Measurements from ENCODE around the gene THBS3. TPM values are rescaled to one million over a fixed set of nuclear protein-coding genes. Genes with fewer than 3 reads are reported as not detected.
"Not testable (repeated sequence)": the region's sequence is repeated elsewhere in the genome, so short reads cannot be mapped to it uniquely, and the experiment has no call there.

THBS3 gene
- total RNA-seq, 1 experiment from 2014 or later: 36.8 TPM

DNA sequence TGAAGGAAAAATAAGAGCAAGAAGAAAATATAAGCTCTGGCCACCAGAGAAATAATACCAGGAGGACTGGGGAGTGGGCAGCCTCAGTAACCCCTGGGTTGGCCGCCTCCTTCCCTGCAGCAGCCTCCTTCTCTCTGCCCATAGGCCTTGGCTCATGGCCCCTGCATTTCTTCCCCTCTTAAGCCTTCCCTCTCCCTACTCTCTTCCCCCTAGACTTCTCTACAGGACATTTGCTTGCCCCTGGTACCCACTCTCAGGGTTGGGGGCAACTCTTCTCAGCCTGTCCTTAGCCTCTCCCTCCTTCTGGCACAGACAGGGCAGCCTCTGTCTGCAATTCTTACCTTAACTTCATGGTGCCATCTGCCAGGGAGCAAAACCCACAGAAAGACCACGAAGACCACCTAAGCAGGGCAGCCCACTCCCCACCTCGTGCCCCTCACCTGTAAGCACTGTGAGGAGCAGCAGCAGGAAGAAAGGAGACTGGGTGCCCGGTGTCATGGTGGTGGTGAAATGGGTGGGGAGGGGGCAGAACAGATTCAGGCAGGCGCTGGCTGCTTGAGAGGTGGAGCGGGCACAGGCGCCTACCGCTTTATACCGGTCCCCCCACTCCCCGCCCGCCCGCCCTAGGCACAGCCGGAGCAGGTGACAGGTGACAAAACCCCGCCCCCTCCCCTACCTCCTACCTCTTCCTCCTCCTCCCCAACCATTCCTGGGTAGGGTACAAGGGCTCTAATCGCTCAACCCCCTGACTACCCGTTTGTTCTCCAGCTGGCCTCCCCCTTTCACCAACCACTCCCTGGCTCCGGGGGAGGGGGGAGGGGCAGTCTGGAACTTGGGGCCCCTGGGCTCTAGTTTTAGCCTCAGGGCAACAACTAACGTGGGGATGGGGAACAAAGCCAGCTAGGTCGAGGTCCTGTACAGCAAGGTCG is 15.1 kb downstream of the THBS3 start:
- Mint-ChIP-seq H3K4me3 (ENCODE audit: low read depth, unreplicated experiment) (peak overlapping the region; percentile 79), H3K27ac (ENCODE audit: unreplicated experiment) (peak overlapping the region; percentile 74), H3K27me3 (ENCODE audit: unreplicated experiment) (peaks cover 58% of the 10 kb centered on the region), H3K4me1 (ENCODE audit: low read depth, unreplicated experiment) (peaks cover 36% of the 10 kb centered on the region), H3K9me3 (ENCODE audit: low read depth, unreplicated experiment) (no peaks in the 10 kb centered on the region), H3K36me3 (ENCODE audit: insufficient read depth, unreplicated experiment) (peaks cover 38% of the 10 kb centered on the region)
- DNase-seq: peak; percentile 63
- CTCF ChIA-PET: interaction anchor here (0.6 to 3.4 kb wide), 22 partner anchors 8 to 757 kb away, joined by 3 to 25 read pairs (median 4); partner anchors contain the start of genes KRTCAP2, THBS3 and TRIM46
- TSS peak; percentile 74 for BruUV-seq (replicated peaks)
- TF ChIP-seq, protein P1, sequence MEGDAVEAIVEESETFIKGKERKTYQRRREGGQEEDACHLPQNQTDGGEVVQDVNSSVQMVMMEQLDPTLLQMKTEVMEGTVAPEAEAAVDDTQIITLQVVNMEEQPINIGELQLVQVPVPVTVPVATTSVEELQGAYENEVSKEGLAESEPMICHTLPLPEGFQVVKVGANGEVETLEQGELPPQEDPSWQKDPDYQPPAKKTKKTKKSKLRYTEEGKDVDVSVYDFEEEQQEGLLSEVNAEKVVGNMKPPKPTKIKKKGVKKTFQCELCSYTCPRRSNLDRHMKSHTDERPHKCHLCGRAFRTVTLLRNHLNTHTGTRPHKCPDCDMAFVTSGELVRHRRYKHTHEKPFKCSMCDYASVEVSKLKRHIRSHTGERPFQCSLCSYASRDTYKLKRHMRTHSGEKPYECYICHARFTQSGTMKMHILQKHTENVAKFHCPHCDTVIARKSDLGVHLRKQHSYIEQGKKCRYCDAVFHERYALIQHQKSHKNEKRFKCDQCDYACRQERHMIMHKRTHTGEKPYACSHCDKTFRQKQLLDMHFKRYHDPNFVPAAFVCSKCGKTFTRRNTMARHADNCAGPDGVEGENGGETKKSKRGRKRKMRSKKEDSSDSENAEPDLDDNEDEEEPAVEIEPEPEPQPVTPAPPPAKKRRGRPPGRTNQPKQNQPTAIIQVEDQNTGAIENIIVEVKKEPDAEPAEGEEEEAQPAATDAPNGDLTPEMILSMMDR (IDR thresholded peaks at IDR 0.05; ENCODE audit: unreplicated experiment): no peak
- intact Hi-C loops (cut with micrococcal nuclease; ENCODE audit: unreplicated experiment): loop anchor here (2.0 kb wide), 1 partner anchor 16 kb away; no protein-coding TSS in a partner anchor

DNA sequence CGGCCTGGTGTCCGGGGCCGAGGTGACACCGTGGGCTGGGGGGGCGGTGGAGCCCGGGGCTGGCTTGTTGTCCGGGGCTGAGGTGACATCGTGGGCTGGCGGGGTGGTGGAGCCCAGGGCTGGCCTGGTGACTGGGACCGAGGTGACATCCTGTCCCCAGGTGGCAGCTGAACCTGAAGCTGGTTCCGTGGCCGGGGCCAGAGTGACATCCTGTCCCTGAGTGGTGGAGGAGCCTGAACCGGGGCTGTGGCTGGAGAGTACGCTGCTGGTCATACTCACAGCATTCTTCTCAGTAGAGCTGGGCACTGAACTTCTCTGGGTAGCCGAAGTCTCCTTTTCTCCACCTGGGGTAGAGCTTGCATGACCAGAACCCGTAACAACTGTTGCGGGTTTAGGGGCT is 15.8 kb downstream of the THBS3 start:
- peaks cover 43% of the 10 kb centered on the region for H3K4me1 Mint-ChIP-seq (ENCODE audit: low read depth, unreplicated experiment)
- H3K9me3 Mint-ChIP-seq (ENCODE audit: low read depth, unreplicated experiment): no peaks in the 10 kb centered on the region
- peak overlapping the region; percentile 3 for H3K4me3 Mint-ChIP-seq (ENCODE audit: low read depth, unreplicated experiment)
- peak overlapping the region; percentile 2 for H3K27ac Mint-ChIP-seq (ENCODE audit: unreplicated experiment)
- peaks cover 65% of the 10 kb centered on the region for H3K27me3 Mint-ChIP-seq (ENCODE audit: unreplicated experiment)
- CTCF ChIA-PET: interaction anchor here (0.6 to 3.4 kb wide), 5 partner anchors 15 to 756 kb away, joined by 3 to 25 read pairs (median 3); partner anchors contain the start of gene KRTCAP2
- intact Hi-C loops (cut with micrococcal nuclease; ENCODE audit: unreplicated experiment): loop anchor here (2.0 kb wide), 1 partner anchor 15 kb away; no protein-coding TSS in a partner anchor
- peaks cover 42% of the 10 kb centered on the region for H3K36me3 Mint-ChIP-seq (ENCODE audit: insufficient read depth, unreplicated experiment)
- no TSS peak for BruUV-seq (replicated peaks)
- DNase-seq: no peak
- TF ChIP-seq, protein P1 (IDR thresholded peaks at IDR 0.05; ENCODE audit: unreplicated experiment): no peak

DNA sequence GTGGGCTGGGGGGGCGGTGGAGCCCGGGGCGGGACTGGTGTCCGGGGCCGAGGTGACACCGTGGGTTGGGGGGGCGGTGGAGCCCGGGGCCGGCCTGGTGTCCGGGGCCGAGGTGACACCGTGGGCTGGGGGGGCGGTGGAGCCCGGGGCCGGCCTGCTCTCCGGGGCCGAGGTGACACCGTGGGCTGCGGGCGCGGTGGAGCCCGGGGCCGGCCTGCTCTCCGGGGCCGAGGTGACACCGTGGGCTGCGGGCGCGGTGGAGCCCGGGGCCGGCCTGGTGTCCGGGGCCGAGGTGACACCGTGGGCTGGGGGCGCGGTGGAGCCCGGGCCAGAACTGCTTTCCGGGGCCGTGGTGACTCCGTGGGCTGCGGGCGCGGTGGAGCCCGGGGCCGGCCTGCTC is 17.8 kb downstream of the THBS3 start:
- BruUV-seq (replicated peaks); H3K9me3 Mint-ChIP-seq (ENCODE audit: low read depth, unreplicated experiment); DNase-seq; intact Hi-C loops (cut with micrococcal nuclease; ENCODE audit: unreplicated experiment); CTCF ChIA-PET; H3K27ac Mint-ChIP-seq (ENCODE audit: unreplicated experiment); H3K4me3 Mint-ChIP-seq (ENCODE audit: low read depth, unreplicated experiment): not testable (repeated sequence)
- H3K4me1 Mint-ChIP-seq (ENCODE audit: low read depth, unreplicated experiment): peaks cover 54% of the 10 kb centered on the region
- H3K27me3 Mint-ChIP-seq (ENCODE audit: unreplicated experiment): peaks cover 59% of the 10 kb centered on the region
- H3K36me3 Mint-ChIP-seq (ENCODE audit: insufficient read depth, unreplicated experiment): peaks cover 46% of the 10 kb centered on the region

DNA sequence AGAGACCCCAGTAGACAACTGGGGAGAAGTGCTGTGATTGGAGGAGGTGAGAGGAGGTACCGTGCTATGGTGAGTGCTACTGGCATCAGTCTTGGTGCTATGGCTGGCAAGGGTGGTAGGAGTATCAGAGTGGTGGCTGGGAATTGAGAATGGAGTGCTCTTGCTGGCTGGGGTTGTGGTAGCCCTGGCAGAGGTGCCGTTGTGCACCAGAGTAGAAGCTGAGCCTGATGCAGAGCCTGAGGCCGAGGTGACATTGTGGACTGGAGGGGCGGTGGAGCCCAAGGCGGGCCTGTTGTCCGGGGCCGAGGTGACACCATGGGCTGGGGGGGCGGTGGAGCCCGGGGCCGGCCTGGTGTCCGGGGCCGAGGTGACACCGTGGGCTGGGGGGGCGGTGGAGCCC is 19.4 kb downstream of the THBS3 start:
- Mint-ChIP-seq H3K4me3 (ENCODE audit: low read depth, unreplicated experiment) (peak overlapping the region; percentile 3), H3K27me3 (ENCODE audit: unreplicated experiment) (peaks cover 57% of the 10 kb centered on the region), H3K9me3 (ENCODE audit: low read depth, unreplicated experiment) (no peaks in the 10 kb centered on the region), H3K36me3 (ENCODE audit: insufficient read depth, unreplicated experiment) (peaks cover 30% of the 10 kb centered on the region), H3K4me1 (ENCODE audit: low read depth, unreplicated experiment) (peaks cover 40% of the 10 kb centered on the region), H3K27ac (ENCODE audit: unreplicated experiment) (peak overlapping the region; percentile 57)
- no TSS peak for BruUV-seq (replicated peaks)
- TF ChIP-seq, protein P1 (IDR thresholded peaks at IDR 0.05; ENCODE audit: unreplicated experiment): no peak
- no peak for DNase-seq
- intact Hi-C loops (cut with micrococcal nuclease; ENCODE audit: unreplicated experiment): no loop called here
- CTCF ChIA-PET: interaction anchor here (0.8 kb wide), 1 partner anchor 57 kb away, joined by 4 read pairs; no protein-coding TSS in a partner anchor
